ENCODE data around the gene RIN1.
"Not testable (repeated sequence)": the region's sequence is repeated elsewhere in the genome, so short reads cannot be mapped to it uniquely, and the experiment has no call there.

The RIN1 gene, protein sequence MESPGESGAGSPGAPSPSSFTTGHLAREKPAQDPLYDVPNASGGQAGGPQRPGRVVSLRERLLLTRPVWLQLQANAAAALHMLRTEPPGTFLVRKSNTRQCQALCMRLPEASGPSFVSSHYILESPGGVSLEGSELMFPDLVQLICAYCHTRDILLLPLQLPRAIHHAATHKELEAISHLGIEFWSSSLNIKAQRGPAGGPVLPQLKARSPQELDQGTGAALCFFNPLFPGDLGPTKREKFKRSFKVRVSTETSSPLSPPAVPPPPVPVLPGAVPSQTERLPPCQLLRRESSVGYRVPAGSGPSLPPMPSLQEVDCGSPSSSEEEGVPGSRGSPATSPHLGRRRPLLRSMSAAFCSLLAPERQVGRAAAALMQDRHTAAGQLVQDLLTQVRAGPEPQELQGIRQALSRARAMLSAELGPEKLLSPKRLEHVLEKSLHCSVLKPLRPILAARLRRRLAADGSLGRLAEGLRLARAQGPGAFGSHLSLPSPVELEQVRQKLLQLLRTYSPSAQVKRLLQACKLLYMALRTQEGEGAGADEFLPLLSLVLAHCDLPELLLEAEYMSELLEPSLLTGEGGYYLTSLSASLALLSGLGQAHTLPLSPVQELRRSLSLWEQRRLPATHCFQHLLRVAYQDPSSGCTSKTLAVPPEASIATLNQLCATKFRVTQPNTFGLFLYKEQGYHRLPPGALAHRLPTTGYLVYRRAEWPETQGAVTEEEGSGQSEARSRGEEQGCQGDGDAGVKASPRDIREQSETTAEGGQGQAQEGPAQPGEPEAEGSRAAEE

DNA sequence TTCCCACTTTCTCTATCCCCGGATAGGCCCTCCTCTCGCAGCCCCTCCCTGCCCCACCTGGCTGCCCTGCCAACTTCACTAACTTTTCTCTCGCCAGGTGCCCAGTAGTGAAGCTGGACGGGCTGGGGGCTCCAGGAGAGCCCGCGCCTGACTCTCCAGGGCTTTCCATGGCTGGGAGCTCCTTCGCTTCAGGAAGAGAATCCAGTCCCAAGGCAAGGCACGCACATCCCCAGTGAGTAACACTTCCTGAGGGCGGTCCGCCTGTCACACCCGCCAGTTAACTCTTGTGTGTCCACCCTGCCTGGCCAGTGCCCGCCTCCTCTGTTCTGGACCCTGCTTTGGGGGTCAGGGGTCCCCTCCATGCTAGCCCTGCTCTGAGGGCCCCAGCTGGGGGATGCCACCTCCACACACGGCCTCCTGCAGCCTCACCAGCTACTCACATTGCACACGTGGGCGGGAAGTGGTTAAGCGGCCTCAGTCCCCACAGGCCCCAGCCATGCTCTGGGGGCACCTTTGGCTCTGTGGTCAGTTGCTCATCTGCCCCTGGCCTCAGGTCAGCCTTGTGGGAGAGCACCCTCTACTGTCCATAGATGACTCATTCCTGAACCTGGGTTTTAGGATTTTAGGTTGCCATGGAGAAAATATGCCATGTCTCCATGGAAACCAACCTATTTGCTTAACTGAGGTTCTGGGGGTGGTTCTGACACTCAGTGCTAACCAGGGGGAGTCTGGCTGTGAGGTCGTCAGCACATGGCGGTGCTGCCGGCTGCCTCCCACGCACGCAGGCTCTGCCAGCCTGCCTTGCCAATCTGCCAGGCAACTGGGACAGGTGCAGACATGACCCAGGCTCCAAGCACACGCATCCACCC, at the start of gene RIN1:
Gene RIN1, minus strand, starts transcription at position 201 of the 869 bp plus-strand sequence. Its CDS starts 32 bp downstream, at position 169.
- DNase-seq (ENCODE audit: low spot score), result peak; percentile 86

DNA sequence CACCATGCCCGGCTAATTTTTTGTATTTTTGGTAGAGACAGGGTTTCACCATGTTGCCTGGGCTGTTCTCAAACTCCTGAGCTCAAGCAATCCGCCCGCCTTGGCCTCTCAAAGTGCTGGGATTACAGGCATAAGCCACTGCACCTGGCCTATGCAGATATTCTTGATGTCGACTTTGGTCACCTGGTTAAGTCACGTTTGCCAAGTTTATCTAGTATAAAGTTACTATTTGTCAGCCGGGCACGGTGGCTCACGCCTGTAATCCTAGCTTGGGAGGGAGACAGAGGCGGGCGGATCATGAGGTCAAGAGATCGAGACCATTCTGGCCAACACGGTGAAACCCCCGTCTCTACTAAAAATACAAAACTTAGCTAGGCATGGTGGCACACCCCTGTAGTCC, 48.1 kb upstream of the RIN1 start:
- not testable (repeated sequence) for DNase-seq (ENCODE audit: low spot score)

DNA sequence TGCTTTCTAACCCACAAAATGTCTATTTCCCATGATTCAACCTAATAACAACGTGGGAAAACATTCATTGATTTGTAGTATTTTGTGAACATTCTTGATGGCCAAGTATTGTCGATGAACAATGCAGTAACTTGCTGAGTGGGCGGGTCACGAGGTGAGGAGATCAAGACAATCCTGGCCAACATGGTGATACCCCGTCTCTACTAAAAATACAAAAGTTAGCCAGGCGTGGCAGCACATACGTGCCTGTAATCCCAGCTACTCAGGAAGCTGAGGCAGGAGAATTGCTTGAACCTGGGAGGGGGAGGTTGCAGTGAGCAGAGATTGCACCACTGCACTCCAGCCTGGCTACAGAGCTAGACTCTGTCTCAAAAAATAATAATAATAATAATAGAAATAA, 44.0 kb upstream of the RIN1 start:
- not testable (repeated sequence) for DNase-seq (ENCODE audit: low spot score)

DNA sequence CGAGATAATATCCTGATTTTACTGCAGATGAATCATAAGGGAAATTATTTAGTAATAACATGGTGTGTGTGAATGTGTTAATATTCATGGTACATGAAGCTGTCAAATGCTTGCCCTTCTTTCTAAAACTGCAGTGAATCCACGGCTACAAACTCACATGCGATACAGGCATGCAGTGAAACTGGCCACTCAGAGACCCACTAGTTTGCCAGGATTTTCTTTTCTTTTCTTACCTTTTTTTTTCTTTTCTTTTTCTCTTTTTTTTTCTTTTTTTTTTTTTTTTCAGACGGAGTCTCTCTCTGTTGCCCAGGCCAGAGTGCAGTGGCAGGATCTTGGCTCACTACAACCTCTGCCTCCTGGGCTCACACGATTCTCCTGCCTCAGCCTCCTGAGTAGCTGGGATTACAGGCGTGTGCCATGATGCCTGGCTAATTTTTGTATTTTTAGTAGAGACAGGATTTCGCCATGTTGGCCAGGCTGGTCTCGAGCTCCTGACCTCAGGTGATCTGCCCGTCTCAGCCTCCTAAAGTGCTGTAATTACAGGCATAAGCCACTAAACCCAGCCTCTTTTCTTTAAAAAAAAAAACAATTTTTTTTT, 37.6 kb upstream of the RIN1 start:
- not testable (repeated sequence) for DNase-seq (ENCODE audit: low spot score)

DNA sequence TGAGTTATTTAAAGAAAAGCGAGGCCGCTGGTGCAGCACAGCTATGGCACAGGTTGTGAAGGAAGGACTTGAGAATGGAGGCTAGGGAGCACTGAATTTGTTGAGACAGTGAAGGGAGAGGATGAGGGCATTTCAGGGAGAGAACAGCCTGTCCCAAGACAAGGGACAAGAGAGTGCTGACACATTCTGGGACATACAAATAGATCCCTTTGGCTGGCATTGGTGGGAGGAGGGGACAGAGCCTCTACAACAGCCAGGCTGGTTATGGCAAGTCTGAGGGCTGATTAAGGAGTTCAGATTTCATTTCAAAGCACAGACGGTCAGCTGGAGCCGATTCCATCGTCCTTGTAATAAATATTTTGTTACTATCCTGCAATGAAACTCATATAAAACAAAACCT, 37.0 kb upstream of the RIN1 start:
- DNase-seq (ENCODE audit: low spot score), result no peak

DNA sequence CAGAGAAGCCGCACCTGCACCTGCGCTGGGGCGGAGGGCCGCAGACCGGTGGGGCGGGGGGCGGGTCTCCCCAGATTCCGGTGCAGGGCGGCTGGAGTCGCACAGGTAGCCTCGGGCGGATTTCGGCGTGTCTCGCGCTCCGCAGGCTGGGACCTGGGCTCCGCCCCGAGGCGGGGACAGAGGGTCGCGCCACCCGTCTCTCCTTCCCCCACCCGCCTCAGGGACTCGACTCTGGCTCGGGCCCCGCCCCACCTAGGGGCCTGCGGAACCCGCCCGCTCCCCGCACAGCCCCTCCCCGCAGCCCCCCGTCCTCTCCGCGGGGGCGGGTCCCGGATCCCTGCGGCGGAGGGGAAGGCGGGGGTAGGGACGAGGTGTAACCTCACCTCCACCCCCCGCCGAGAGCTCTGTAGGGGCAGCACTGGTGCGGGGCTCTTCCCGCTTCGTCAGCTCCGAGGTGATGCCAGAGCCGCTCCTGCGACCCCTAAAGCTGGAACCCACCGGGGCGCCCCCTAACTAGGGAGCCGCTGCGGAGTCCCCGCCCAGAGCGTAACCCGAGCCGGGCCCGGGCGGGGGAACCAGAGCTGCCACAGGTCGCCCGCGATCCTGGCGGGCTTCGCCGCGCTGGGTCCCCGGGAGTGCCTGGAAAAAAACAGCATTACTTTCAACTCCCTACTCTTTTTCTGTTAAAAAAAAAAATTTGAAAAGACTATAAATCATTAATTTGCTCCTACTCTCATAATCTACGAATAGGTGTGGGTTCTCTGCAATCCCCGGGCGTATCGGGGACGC, 35.6 kb upstream of the RIN1 start, which contains the start of gene SLC29A2:
Gene SLC29A2, minus strand, starts transcription at position 134 of the 789 bp plus-strand sequence. CDS start 169 bp downstream, outside the sequence.
- DNase-seq (ENCODE audit: low spot score), result peak; percentile 91

DNA sequence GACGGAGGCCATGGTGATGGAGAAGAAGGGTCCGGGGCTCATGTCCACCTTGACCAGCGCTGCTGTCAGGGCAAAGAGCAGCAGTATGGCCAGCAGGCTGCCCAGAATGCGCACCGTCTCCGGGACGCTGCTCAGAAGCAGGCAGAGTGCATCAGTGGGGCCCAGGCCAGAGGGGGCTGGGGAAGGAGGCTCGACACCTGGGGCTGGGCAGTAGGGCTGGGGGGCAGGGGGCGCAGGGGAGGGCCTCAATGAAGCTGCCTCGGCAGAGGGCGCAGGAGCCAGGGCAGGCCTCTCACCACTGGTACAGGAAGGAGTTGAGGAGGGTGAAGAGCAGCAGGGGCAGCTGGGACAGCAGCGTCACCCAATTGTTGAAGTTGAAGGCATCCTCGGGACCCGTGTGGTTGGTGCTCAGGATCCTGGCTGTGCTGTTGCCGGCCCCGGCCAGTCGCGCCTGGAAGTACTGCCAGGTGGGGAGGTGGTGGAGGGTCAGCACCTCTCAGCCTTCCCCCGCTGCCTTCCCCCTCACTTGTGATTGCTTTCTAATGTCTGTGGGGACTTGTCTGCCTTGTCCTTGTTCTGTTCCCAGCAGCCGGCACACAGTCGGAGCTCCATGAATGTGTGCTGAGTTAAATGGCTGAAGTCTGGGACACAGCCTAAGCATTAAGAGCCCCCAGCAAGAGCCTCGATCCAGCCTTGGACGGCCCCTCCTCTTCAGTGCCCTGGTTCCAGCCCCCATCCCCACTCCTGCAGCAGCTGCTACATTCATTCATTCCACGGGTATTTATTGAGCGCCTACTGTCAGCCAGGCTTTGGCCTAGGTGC, 33.0 kb upstream of the RIN1 start:
- no peak for DNase-seq (ENCODE audit: low spot score)

DNA sequence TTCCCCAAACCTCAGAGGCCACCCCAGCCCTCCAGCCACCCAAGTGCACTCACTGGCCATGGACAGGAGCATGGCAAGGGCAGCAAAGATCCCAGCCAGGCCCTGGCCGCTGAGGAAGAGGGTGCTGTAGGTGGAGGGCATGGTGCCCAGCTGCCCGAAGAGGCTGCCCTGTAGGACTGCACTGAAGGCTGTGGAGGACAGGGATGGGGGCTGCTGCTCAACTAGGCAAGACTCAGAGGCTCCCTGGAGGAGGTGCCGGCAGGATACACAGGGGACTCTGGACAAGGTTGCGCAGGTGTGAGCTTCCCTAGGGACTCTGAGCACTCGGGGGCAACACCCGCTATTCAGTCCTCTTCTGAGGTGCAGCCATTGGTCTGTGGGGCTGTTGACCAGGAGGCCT, 32.2 kb upstream of the RIN1 start:
- no peak for DNase-seq (ENCODE audit: low spot score)

DNA sequence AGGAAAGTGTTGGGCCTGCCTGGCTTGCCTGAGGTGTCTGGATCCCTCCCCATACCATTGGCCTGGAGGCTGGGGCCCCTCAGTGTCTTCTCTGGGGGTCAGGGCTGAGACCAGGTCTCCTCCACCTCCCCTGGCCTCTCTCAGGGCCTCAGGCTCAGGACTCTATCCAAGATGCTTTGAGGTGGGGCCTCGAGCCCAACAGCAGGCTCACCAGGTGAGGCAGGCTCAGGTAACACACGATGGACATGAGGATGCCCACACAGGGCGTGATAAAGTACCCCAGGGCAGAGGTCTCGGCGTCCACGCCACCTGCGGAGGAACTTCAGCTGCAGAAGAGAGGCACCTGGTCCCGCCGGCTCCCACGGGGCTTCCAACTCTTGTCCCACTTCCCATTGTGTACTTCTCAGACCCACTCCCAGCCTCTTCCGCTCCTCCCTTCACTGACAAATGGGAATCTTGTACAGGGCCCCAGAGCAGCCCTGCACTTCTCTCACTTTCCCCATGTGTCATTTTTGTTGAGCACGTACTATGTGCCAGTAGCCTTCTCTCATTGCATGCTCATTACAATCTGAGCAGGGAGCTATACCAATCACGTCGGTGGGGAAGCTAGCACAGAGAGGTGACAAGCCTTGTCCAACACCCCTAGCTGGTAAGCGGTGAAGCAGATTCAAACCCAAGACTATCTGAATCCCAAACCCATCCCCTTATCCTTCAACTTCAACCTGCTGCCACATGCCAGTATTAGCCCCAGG, 31.5 kb upstream of the RIN1 start:
- DNase-seq (ENCODE audit: low spot score), result no peak

DNA sequence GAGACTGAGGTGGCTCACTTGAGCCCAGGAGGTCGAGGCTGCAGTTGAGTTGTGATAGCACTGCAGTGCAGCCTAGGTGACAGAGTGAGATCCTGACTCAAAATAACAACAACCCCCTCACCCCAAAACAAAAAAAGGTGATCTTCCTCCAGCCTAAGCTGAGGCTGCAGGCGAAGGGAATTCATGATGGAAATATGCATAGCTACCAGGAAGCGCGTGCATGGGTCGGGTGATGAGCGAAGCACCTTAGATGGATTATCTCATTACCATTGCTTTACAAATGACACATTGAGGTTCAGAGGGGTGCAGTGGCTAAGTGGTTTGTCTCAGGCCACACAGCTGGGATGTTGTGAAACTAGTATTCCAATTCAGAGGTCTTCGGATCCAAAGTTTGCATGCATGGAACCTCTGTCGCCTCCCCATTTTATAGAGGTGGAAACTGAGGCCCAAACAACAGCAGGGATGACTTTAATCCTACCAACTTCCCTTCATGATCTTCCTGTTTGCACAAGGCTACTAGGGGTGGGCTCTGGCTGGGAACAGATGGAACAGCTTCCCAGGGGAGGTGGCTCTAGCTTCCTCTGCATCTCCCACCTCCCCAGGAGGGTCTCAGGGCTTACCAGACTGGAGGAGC, 30.7 kb upstream of the RIN1 start:
- DNase-seq (ENCODE audit: low spot score), result no peak

DNA sequence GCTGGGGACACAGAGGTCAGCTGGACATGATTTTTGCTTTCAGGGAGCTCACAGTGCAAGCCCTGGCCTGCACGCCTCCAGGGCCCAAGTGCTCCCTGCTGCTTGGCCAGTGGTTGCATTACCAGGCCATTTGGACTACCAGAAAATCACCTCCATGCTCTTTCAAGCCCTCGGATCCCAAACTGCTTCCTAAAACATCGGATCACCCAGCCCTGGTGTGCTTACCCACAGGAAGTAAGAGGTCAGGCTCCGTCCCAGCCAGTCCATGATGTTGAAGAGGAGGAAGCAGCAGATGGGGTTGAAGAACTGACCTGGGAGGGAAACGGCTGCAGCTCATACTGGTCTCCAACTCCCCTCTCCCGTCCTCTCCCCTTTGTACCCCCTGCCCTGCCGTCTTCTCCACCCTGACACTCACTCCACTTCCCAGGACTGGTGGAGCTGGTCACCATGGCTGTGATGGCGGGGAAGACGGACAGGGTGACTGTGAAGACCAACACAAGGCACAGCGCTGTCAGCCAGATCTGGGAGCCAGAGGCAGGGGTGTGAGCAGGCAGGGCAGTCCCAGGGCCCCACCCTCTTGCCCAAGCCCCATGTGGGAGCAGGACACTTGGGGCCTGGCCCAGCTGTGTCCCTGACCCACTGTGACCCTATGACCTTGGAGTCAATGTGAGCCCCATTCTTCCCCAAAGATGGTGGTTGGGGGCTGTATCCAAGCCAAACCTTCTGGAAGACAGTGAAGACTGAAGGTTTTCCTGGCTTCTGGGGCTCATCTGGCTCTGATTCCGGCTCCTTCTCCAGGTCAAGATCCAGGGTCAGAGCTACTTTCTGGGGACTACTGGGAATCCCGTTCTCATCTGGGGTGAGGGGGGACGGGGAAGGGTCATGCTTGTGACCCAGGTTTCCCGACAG, 29.7 kb upstream of the RIN1 start:
- no peak for DNase-seq (ENCODE audit: low spot score)

DNA sequence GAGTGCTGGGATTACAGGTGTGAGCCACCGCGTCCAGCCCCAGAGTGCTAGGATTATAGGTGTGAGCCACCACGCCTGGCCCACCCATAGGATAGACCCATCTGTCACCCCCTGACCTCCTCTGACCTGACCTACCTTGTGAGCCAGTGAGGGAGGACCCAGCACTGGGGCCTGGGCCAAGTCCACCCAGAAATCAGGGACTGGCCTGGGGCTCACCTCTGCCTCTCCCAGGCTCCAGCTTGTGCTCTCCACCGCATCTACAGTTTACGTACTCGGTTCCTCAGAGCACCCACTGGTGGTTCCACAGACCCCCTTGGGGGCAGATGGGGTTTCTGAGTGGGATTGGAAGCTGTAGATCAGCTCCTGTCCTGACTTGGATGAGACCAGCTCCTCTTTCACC, 28.9 kb upstream of the RIN1 start:
- no peak for DNase-seq (ENCODE audit: low spot score)

DNA sequence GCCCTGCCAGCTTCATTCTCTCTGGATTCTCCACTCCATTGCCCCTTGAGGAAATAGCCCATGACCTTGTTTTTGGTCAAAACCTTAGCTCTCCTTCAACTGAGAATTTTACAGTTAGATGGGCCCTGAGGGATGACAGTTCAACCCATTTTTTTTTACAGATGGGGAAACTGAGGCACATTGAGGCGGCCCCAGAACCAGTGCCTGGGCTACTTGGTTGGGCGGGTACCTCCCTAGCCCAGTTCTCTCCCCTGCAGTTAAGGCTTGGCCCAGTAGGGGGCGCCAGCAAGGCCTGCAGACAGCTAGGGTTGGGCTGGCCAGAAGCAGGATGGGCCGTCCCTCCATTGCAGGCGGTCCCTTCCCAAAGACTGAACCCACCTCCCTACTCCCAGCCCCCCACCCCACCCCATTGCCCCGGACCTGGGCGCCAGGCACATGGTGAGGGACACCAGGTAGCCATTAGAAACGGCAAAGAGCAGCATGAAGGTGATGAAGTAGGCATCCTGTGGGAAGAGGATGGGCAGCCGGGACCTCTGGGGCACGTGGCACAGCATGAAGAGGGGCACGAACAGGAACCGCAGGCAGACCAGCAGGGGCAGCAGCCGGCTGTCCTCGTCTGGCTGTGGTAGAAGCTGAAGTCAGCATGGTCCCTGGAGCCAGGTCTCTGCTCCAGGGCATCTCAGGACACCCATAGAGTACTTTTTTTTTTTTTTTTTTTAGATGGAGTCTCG, 27.7 kb upstream of the RIN1 start:
- DNase-seq (ENCODE audit: low spot score), result peak; percentile 91

DNA sequence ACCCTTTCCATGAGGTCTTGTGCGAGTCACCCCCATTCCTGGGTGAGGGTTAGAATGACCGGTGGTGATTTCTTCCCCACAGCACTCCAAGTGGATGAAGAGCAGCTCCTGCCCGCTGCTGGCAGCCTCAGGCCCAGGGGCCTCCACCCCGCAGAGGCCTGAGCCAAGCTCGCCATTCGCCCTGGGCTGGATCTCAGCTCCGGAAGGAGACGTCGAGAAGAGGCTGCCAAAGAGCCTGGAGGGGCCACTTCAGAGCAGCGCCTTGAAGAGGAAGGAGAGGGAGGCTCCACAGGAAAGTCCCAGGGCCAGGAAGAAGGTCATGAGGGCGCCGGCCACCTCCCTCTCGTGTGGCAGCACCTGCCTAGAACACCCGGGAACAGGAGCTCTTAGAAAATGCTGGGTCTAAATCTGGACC, 27.0 kb upstream of the RIN1 start:
- DNase-seq (ENCODE audit: low spot score), result no peak

DNA sequence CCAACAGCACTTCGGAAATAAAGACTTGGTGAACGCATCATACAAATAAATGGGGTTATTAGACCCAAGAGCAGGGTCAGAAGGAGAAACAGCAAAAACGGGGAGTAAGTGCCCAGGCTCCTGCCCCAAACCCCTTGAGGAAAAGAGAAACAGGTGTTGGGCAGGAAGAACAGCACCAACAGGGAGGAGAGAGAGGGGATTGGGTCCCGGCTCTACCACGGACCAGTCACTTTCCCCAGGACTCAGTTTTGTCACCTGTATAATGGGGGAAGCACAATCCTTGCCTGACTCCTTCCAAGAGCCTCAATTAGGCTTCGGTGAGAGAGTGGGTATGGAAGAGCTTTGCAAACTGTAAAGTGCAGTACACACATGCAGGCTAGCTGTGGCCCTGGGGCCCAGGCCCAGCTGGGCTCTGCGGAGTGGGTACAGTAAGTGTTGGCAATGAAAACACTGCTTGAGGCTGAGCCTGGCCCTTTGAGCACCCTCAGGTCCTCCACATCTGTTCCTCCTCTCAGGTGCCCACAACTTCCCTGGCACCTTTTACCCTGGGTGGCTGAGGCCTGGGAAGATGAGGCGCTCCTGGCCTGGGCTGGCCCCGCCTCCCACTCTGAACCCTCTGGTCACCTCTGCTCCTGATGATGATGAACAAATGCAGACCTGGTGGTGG, 26.4 kb upstream of the RIN1 start:
- no peak for DNase-seq (ENCODE audit: low spot score)

DNA sequence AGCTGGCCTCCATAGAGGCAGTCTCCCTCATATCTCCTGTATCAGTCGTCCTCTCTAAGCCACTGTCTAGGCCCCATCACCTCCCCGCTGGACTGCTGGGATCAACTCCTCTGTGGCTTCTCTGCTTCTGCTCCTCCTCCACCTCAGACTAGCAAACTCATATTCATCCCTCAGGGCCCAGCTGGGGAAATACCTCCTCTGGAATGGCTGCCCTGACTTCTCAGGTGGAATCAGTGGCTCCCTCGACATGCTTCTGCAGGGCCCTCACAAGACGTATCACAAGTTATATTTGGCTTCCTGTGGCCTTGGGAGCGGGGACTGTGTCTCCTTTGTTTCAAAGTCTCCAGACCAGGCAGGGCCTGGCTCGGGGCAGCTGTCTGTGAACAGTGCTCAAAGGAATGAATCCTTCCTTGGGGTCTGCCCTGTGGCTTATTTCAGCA, 25.3 kb upstream of the RIN1 start:
- no peak for DNase-seq (ENCODE audit: low spot score)
